ENCODE measurements around the gene HOTAIR.

HOTAIR gene

GRCh38 chr12:53956251-53956887 is 18.4 kb downstream of the HOTAIR start:
- H3K4me1 ChIP-seq (ENCODE audit: insufficient read depth, low read length), result no peaks in the 10 kb centered on the region
- H3K9me3 ChIP-seq (ENCODE audit: low read length), result peaks cover 4% of the 10 kb centered on the region
- H2AFZ ChIP-seq (ENCODE audit: low read depth, low read length), result no peak overlapping the region
- H3K4me3 ChIP-seq (ENCODE audit: low read length), result no peak overlapping the region
- H3K27me3 ChIP-seq (ENCODE audit: insufficient read depth, low read length), result peaks cover 99% of the 10 kb centered on the region
- H3K36me3 ChIP-seq (ENCODE audit: insufficient read depth, low read length), result no peaks in the 10 kb centered on the region

- Histone ChIP-seq H2AFZ (ENCODE audit: low read depth, low read length) (no peak overlapping the region), H3K36me3 (ENCODE audit: insufficient read depth, low read length) (no peaks in the 10 kb centered on the region), H3K4me3 (ENCODE audit: low read length) (no peak overlapping the region), H3K9me3 (ENCODE audit: low read length) (peaks cover 4% of the 10 kb centered on the region), H3K27me3 (ENCODE audit: insufficient read depth, low read length) (peaks cover 99% of the 10 kb centered on the region), H3K4me1 (ENCODE audit: insufficient read depth, low read length) (no peaks in the 10 kb centered on the region)
These were observed 18.9 kb downstream of the HOTAIR start for GRCh38 chr12:53955776-53956250.

DNA sequence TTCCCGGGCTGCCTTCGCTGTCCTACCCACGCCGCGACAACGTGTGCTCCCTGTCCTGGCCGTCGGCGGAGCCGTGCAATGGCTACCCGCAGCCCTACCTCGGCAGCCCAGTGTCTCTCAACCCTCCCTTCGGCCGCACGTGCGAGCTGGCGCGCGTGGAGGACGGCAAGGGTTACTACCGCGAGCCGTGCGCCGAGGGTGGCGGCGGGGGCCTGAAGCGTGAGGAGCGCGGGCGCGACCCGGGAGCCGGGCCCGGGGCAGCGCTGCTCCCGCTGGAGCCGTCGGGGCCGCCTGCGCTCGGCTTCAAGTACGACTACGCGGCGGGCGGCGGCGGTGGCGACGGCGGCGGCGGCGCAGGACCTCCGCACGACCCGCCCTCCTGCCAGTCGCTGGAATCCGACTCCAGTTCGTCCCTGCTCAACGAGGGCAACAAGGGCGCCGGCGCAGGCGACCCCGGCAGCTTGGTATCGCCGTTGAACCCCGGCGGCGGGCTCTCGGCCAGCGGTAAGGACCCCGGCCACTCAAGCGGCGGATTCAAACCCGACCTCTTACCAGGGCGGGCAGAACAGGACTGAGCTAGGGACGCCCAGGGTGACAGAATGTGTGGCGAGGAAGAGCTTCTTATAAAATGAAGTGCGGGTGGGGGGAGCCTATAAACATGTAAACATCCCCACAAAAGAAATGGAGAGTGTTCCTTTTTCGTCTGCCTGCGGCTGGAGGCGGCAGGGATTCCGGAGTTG is 19.5 kb downstream of the HOTAIR start:
- H2AFZ ChIP-seq (ENCODE audit: low read depth, low read length), result no peak overlapping the region
- no peaks in the 10 kb centered on the region for H3K36me3 ChIP-seq (ENCODE audit: insufficient read depth, low read length)
- H3K27me3 ChIP-seq (ENCODE audit: insufficient read depth, low read length), result peaks cover 99% of the 10 kb centered on the region
- H3K4me3 ChIP-seq (ENCODE audit: low read length), result no peak overlapping the region
- no peaks in the 10 kb centered on the region for H3K4me1 ChIP-seq (ENCODE audit: insufficient read depth, low read length)
- peaks cover 6% of the 10 kb centered on the region for H3K9me3 ChIP-seq (ENCODE audit: low read length)

- peaks cover 6% of the 10 kb centered on the region for H3K9me3 ChIP-seq (ENCODE audit: low read length)
- H2AFZ ChIP-seq (ENCODE audit: low read depth, low read length), result no peak within 1 kb of the TSS
- no peak within 1 kb of the TSS for H3K4me3 ChIP-seq (ENCODE audit: low read length)
- H3K27me3 ChIP-seq (ENCODE audit: insufficient read depth, low read length), result peaks cover 99% of the 10 kb centered on the region
- no peaks in the 10 kb centered on the region for H3K4me1 ChIP-seq (ENCODE audit: insufficient read depth, low read length)
- H3K36me3 ChIP-seq (ENCODE audit: insufficient read depth, low read length), result no peaks in the 10 kb centered on the region
These were observed 20.1 kb downstream of the HOTAIR start, which contains the start of gene HOXC12 for GRCh38 chr12:53954694-53955035. TSS of gene HOXC12 (plus strand) at chr12:53954903. CDS start at chr12:53954930, 27 bp downstream.

DNA sequence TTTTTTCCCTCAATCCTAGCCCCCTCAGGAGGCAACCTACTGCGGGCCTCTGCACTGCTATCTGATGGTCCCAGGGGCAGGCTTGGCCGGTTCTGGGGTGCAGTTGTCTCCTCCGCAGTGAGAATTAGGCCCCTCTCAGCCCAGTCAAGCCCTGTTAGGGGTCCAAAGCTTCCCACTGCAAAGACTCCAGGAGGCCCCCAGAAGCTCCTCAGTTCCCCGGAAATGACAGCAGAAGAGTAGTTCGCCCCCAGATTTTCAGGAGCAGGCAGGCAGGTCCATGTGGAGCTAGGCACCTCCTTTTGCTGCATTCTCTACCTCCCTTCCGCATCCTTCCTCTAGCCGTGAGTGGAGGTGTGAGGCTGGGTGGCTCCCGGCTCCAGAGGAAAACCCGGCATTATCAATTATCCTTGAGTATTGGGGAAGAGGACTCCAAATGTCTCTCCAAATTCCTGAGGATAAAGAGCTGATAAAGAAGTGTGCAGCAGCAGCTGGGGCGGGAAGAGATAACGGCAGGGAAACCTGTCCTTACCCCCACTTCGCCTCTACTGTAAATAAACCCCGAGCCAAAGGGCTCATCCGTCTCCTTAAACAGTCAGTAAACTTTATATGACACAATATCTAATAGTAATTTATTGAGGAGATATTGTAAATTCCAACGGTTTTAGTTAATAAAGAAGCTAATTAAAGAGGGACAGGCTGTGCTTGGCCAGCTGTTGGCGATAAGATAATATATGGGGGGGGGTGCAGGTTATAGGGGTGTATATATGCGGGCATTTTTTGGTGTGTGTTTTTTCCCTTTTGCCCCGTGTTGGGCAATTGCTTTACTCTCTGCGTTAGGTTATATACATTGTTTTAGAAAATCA is 20.7 kb downstream of the HOTAIR start:
- Histone ChIP-seq H2AFZ (ENCODE audit: low read depth, low read length) (no peak overlapping the region), H3K36me3 (ENCODE audit: insufficient read depth, low read length) (no peaks in the 10 kb centered on the region), H3K9me3 (ENCODE audit: low read length) (peaks cover 5% of the 10 kb centered on the region), H3K4me1 (ENCODE audit: insufficient read depth, low read length) (no peaks in the 10 kb centered on the region), H3K27me3 (ENCODE audit: insufficient read depth, low read length) (peaks cover 99% of the 10 kb centered on the region), H3K4me3 (ENCODE audit: low read length) (no peak overlapping the region)

GRCh38 chr12:53952871-53953734 is 21.7 kb downstream of the HOTAIR start:
- Histone ChIP-seq H3K4me1 (ENCODE audit: insufficient read depth, low read length) (no peaks in the 10 kb centered on the region), H3K4me3 (ENCODE audit: low read length) (no peak overlapping the region), H3K36me3 (ENCODE audit: insufficient read depth, low read length) (no peaks in the 10 kb centered on the region), H2AFZ (ENCODE audit: low read depth, low read length) (no peak overlapping the region), H3K9me3 (ENCODE audit: low read length) (peaks cover 5% of the 10 kb centered on the region), H3K27me3 (ENCODE audit: insufficient read depth, low read length) (peaks cover 100% of the 10 kb centered on the region)

DNA sequence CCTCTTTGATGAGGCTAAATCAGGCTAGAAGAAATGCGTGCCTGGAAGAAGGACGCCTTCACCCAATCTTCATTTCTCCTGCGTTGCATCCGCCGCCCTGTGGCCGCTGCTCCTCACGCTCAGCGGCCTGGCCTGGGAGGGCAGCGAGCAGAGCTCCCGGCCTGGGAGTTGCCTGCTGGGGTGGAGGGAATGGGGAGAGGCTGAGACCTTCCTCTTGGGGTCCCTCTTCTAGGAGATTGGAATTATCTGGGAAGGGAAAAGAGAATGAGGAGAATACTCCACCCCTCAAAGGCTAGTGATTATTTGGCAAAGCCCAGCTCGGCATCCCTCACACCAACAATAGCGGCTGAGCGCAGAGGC is 22.4 kb downstream of the HOTAIR start:
- peaks cover 100% of the 10 kb centered on the region for H3K27me3 ChIP-seq (ENCODE audit: insufficient read depth, low read length)

DNA sequence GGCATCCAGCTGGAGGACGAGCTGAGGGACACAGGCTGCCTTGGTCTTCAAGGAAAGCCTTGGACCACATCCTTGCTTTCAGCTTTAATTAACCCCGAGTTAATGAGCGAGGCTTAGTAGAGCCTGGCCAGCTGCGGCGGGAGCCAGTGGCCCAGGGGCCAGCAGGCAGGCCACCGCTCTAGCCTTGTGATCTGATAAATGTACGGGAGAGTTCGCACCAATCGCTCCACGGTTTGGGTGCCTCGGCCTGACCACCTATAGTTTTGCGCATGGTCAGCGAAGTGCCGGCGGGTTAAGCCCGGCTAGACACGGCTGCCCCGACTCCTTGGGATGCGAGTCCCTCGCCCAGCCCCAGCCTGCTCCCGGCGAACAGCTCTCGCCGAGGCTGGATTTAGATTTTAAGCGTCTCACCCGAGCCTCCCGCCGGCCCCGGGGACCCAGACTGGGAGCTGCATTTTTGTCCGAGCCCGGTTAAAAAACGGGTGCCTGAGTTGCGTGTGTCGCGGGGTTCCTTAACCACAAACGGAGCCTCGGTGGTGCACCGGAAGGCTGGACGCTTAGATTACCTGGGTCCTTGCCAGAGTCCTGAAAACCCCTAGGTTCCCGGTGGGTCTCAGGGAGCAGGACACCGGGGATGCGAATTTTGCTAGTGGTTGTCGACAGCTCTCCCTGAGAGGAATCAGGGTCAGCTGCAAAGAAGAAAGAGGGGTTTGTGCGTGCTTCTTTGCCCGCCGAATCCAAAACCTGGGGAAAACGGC is 23.0 kb downstream of the HOTAIR start:
- Histone ChIP-seq H2AFZ (ENCODE audit: low read depth, low read length) (no peak overlapping the region), H3K4me1 (ENCODE audit: insufficient read depth, low read length) (no peaks in the 10 kb centered on the region), H3K27me3 (ENCODE audit: insufficient read depth, low read length) (peaks cover 98% of the 10 kb centered on the region), H3K9me3 (ENCODE audit: low read length) (peaks cover 5% of the 10 kb centered on the region), H3K36me3 (ENCODE audit: insufficient read depth, low read length) (no peaks in the 10 kb centered on the region), H3K4me3 (ENCODE audit: low read length) (no peak overlapping the region)

More for the DNA sequence above, 22.4 kb downstream of the HOTAIR start:
- Histone ChIP-seq H3K4me3 (ENCODE audit: low read length) (no peak overlapping the region), H3K9me3 (ENCODE audit: low read length) (peaks cover 5% of the 10 kb centered on the region), H3K4me1 (ENCODE audit: insufficient read depth, low read length) (no peaks in the 10 kb centered on the region), H3K36me3 (ENCODE audit: insufficient read depth, low read length) (no peaks in the 10 kb centered on the region), H2AFZ (ENCODE audit: low read depth, low read length) (no peak overlapping the region)

DNA sequence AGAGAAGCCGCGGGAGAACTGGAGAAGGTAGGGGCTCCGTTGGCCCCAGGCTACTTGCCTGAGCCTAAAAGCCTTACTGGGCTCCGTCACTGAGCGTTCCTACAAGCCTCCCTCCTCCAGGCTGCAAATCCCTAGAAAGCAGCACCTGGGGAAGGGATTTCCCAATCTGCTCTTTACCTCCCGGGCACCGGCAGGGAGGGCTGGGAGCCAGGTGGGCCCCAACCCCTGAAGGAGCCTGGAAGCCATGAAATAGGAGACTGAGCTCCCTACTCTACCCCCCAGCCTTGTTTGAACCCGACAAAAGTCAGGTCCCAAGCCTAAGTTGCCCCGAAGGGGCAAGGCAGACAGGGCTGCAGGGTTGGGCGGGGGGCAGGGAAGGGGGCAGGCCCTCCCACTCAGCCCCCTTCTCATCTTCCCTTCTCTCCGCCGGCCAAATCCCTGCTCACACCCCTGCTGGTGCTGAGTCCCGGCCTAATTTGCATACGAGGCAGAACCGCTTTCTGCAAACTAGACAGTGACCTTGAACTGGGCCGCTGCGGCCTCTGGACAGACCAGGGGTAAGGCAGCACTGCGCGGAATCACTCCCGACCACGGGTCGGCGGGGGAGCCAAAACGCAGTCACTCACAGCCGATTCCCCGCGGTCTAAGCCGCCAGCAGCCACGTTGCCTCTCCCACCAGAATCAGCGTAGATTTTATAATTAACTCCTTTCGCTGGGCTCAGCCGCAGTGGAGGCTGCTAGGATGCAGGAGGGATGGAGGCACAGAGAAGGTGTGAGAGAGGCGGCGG is 23.8 kb downstream of the HOTAIR start:
- peaks cover 5% of the 10 kb centered on the region for H3K9me3 ChIP-seq (ENCODE audit: low read length)
- peaks cover 98% of the 10 kb centered on the region for H3K27me3 ChIP-seq (ENCODE audit: insufficient read depth, low read length)
- no peaks in the 10 kb centered on the region for H3K4me1 ChIP-seq (ENCODE audit: insufficient read depth, low read length)
- H2AFZ ChIP-seq (ENCODE audit: low read depth, low read length), result no peak overlapping the region
- H3K4me3 ChIP-seq (ENCODE audit: low read length), result no peak overlapping the region
- no peaks in the 10 kb centered on the region for H3K36me3 ChIP-seq (ENCODE audit: insufficient read depth, low read length)

GRCh38 chr12:53950437-53950773 is 24.3 kb downstream of the HOTAIR start:
- Histone ChIP-seq H3K36me3 (ENCODE audit: insufficient read depth, low read length) (no peaks in the 10 kb centered on the region), H2AFZ (ENCODE audit: low read depth, low read length) (no peak overlapping the region), H3K27me3 (ENCODE audit: insufficient read depth, low read length) (peaks cover 98% of the 10 kb centered on the region), H3K9me3 (ENCODE audit: low read length) (peaks cover 5% of the 10 kb centered on the region), H3K4me1 (ENCODE audit: insufficient read depth, low read length) (no peaks in the 10 kb centered on the region), H3K4me3 (ENCODE audit: low read length) (no peak overlapping the region)

DNA sequence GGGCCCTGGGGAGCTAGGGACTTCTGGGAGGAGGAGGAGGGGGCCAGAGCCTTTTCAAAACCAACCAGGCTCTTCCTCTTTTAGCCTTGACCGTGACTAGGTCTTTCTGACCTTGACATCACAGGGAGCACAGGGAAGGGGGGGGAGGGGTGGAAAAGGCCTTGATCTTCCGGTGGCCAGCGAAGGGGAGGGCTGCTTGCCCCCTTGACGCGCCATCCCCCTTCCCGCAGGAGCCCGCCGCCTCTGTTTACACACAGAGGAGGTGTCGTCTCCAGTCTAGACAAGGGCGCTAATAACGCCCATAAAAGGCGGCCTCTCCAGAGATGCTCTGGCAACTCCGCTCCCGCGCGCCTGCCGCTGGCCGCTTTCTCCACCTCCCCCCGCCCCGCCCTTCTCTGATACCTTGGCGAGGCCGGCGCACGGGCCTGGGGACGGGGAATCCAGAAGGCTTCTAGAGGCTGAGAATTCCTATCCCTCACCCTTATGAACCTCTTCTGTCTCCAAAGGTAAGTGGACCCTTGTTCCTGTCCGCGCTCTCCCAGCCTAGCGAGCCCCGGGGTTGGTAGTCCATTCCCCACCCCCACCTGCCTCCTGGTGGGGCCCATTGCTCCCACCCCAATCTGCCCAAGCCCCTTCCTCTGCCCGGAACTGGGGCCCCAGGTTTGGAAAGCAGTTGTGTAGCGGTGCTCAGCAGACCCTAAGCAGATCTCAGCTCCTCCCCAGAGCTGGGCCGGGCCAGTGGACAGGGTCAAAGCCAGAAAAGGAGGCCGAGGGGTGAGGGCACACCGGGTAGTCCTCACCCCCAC is 24.9 kb downstream of the HOTAIR start:
- Histone ChIP-seq H3K27me3 (ENCODE audit: insufficient read depth, low read length) (peaks cover 99% of the 10 kb centered on the region), H2AFZ (ENCODE audit: low read depth, low read length) (no peak overlapping the region), H3K4me1 (ENCODE audit: insufficient read depth, low read length) (no peaks in the 10 kb centered on the region), H3K4me3 (ENCODE audit: low read length) (no peak overlapping the region), H3K36me3 (ENCODE audit: insufficient read depth, low read length) (no peaks in the 10 kb centered on the region), H3K9me3 (ENCODE audit: low read length) (peaks cover 2% of the 10 kb centered on the region)
